ENCODE data around the gene FIG4. TPM values are rescaled to one million over a fixed set of nuclear protein-coding genes. Genes with fewer than 3 reads are reported as not detected.

Gene FIG4
- total and polyA plus RNA-seq, 4 donors = 10.8 to 20.4 (median 15.5) TPM

DNA sequence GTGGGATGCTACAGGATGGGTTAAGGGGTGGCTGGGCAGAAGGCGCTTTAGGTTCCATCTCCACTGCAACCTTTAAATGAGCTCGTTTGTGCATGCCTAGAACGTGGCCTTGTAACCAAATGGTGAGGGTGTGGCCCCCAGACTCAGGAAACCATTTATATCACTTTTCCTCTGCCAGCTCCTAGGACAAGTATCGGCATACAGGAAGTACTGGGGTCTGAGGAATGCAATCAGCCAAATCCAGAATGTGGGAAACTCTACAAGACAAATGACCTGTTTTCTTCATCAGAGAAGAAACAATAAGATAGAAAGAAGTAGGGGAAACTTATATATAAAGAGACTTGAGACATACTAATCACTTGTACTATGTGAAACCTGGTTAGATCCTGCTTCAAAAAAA is 21.3 kb upstream of the FIG4 start:
- 73 to 85% methylated on average over 4 of the region's 4 CpGs for WGBS, 2 donors
- H3K9ac ChIP-seq (ENCODE audit: insufficient read depth in 1 of 2, low read length in 2 of 2) = no peak overlapping the region
- ATAC-seq (ENCODE audit: insufficient read depth, low FRiP score) (no peak), DNase-seq (no peak)
- H3K4me1 ChIP-seq (ENCODE audit: control insufficient read depth in 5 of 5, insufficient read depth in 5 of 5, low read length in 5 of 5) = no peaks in the 10 kb centered on the region
- peaks cover 0 to 4% (median 2%) of the 10 kb centered on the region in 4 donors for H3K36me3 ChIP-seq (ENCODE audit: control insufficient read depth in 4 of 4, insufficient read depth in 4 of 4, low read length in 4 of 4)
- H3K9me3 ChIP-seq (ENCODE audit: control insufficient read depth in 4 of 4, insufficient read depth in 3 of 4, low read length in 3 of 4) = no peaks in the 10 kb centered on the region
- TF ChIP-seq, protein P1, sequence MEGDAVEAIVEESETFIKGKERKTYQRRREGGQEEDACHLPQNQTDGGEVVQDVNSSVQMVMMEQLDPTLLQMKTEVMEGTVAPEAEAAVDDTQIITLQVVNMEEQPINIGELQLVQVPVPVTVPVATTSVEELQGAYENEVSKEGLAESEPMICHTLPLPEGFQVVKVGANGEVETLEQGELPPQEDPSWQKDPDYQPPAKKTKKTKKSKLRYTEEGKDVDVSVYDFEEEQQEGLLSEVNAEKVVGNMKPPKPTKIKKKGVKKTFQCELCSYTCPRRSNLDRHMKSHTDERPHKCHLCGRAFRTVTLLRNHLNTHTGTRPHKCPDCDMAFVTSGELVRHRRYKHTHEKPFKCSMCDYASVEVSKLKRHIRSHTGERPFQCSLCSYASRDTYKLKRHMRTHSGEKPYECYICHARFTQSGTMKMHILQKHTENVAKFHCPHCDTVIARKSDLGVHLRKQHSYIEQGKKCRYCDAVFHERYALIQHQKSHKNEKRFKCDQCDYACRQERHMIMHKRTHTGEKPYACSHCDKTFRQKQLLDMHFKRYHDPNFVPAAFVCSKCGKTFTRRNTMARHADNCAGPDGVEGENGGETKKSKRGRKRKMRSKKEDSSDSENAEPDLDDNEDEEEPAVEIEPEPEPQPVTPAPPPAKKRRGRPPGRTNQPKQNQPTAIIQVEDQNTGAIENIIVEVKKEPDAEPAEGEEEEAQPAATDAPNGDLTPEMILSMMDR (IDR thresholded peaks at IDR 0.05; ENCODE audit: control extremely low read depth, extremely low read depth) = no peak
- no peaks in the 10 kb centered on the region for H3K27me3 ChIP-seq (ENCODE audit: control insufficient read depth in 3 of 3, insufficient read depth in 3 of 3, low read length in 2 of 3)
- H3K4me3 ChIP-seq = no peak overlapping the region
- H3K27ac ChIP-seq (ENCODE audit: low read depth in 1 of 2, low read length in 1 of 2) = no peak overlapping the region

DNA sequence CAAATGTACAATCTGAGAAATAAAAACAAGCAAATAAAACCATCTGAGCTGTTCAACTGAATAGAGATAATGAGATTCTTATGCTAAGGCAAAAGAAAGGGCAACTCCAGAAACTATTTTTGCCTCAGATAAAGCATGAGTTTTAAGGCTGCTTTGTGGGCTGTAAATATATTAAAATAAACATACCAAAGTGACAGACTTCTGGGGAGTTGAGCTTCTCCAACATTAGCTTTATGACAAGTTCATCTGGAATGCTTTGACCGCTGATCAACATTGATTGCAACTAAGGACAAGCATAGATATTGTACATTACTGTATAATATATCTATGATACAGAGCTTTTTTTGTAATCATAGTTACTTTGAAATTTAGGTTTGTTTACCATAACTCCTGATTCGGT is 19.4 kb upstream of the FIG4 start:
- 82 to 93% methylated on average over 2 of the region's 2 CpGs for WGBS, 2 donors
- H3K36me3 ChIP-seq (ENCODE audit: control insufficient read depth in 4 of 4, insufficient read depth in 4 of 4, low read length in 4 of 4) = peaks cover 0 to 4% (median 0%) of the 10 kb centered on the region in 4 donors
- ATAC-seq (ENCODE audit: insufficient read depth, low FRiP score) = no peak
- H3K9me3 ChIP-seq (ENCODE audit: control insufficient read depth in 4 of 4, insufficient read depth in 3 of 4, low read length in 3 of 4) = no peaks in the 10 kb centered on the region
- no peak overlapping the region for H3K27ac ChIP-seq (ENCODE audit: low read depth in 1 of 2, low read length in 1 of 2)
- H3K4me1 ChIP-seq (ENCODE audit: control insufficient read depth in 5 of 5, insufficient read depth in 5 of 5, low read length in 5 of 5) = no peaks in the 10 kb centered on the region
- no peak overlapping the region for H3K9ac ChIP-seq (ENCODE audit: insufficient read depth in 1 of 2, low read length in 2 of 2)
- H3K4me3 ChIP-seq = no peak overlapping the region
- no peaks in the 10 kb centered on the region for H3K27me3 ChIP-seq (ENCODE audit: control insufficient read depth in 3 of 3, insufficient read depth in 3 of 3, low read length in 2 of 3)
- no peak for DNase-seq
- TF ChIP-seq, protein P1 (IDR thresholded peaks at IDR 0.05; ENCODE audit: control extremely low read depth, extremely low read depth) = no peak

DNA sequence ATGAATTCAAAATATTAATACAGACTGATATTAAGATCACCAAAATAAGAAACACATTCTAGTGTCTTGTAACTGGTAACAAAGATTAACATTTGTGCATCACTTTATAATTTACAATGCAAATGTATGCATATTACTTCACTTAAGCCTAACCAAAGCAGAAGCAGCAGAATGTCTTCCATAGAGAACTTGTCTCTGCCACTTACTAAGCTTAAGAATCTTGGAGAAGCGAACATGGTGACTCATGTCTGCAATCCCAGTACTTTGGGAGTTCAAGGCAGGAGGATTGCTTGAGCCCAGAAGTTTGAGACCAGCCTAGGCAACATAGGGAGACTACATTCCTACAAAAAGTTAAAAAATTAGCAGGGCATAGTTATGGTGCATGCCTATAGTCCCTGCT is 18.9 kb upstream of the FIG4 start:
- no peaks in the 10 kb centered on the region for H3K27me3 ChIP-seq (ENCODE audit: control insufficient read depth in 3 of 3, insufficient read depth in 3 of 3, low read length in 2 of 3)
- ATAC-seq (ENCODE audit: insufficient read depth, low FRiP score) = no peak
- TF ChIP-seq, protein P1 (IDR thresholded peaks at IDR 0.05; ENCODE audit: control extremely low read depth, extremely low read depth) = no peak
- H3K4me1 ChIP-seq (ENCODE audit: control insufficient read depth in 5 of 5, insufficient read depth in 5 of 5, low read length in 5 of 5) = no peaks in the 10 kb centered on the region
- H3K9ac ChIP-seq (ENCODE audit: insufficient read depth in 1 of 2, low read length in 2 of 2) = no peak overlapping the region
- no peak overlapping the region for H3K4me3 ChIP-seq
- peaks cover 0 to 4% (median 0%) of the 10 kb centered on the region in 4 donors for H3K36me3 ChIP-seq (ENCODE audit: control insufficient read depth in 4 of 4, insufficient read depth in 4 of 4, low read length in 4 of 4)
- H3K9me3 ChIP-seq (ENCODE audit: control insufficient read depth in 4 of 4, insufficient read depth in 3 of 4, low read length in 3 of 4) = no peaks in the 10 kb centered on the region
- WGBS, 2 donors = 99 to 100% methylated on average over 1 of the region's 1 CpG
- DNase-seq = no peak
- H3K27ac ChIP-seq (ENCODE audit: low read depth in 1 of 2, low read length in 1 of 2) = no peak overlapping the region

DNA sequence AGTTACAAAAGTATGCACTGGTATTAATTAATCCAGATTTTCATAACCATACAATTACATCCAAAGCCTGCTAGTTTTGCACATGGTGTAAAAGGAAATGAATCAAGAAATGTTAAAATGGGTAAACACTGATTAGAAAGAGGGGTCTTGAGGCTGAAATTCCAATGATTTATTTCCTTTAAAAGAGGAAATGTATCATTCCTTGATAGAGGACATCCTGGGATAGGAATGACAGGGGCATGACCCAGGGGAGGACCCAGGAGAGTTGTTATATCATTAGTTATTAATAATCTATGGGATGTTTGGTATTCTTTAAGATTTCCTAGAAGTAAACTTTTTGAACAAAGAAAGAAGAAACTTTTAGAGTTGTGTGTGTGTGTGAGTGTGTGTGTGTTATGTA is 18.3 kb upstream of the FIG4 start:
- Histone ChIP-seq H3K4me3 (no peak overlapping the region), H3K27ac (ENCODE audit: low read depth in 1 of 2, low read length in 1 of 2) (no peak overlapping the region), H3K9me3 (ENCODE audit: control insufficient read depth in 4 of 4, insufficient read depth in 3 of 4, low read length in 3 of 4) (no peaks in the 10 kb centered on the region), H3K36me3 (ENCODE audit: control insufficient read depth in 4 of 4, insufficient read depth in 4 of 4, low read length in 4 of 4) (peaks cover 0 to 4% (median 0%) of the 10 kb centered on the region in 4 donors), H3K27me3 (ENCODE audit: control insufficient read depth in 3 of 3, insufficient read depth in 3 of 3, low read length in 2 of 3) (no peaks in the 10 kb centered on the region), H3K4me1 (ENCODE audit: control insufficient read depth in 5 of 5, insufficient read depth in 5 of 5, low read length in 5 of 5) (no peaks in the 10 kb centered on the region), H3K9ac (ENCODE audit: insufficient read depth in 1 of 2, low read length in 2 of 2) (no peak overlapping the region)
- TF ChIP-seq, protein P1 (IDR thresholded peaks at IDR 0.05; ENCODE audit: control extremely low read depth, extremely low read depth) = no peak
- DNase-seq (no peak), ATAC-seq (ENCODE audit: insufficient read depth, low FRiP score) (no peak)

Measured in lung (tissue), 12 donors.